HEK293 (cell line): ENCODE results near the gene CD59.

Experiments
- ATF2 ChIP-seq: fragments of 450-650 bp; formaldehyde crosslinking; IDR thresholded peaks from 2 replicates; pipeline ENCODE4 v1.5.1; 2016; ENCODE audit warnings: missing biosample characterization, missing genetic modification characterization, low read depth
- CTCF ChIP-seq: fragments of 450-650 bp; formaldehyde crosslinking; IDR thresholded peaks from 2 replicates; pipeline ENCODE4 v1.5.1; 2016; ENCODE audit warnings: missing biosample characterization, missing genetic modification characterization
- INSM2 ChIP-seq: fragments of 450-650 bp; formaldehyde crosslinking; IDR thresholded peaks from 2 replicates; pipeline ENCODE4 v1.5.1; 2016; ENCODE audit warnings: missing biosample characterization, missing genetic modification characterization
- REST ChIP-seq: fragments of 450-650 bp; formaldehyde crosslinking; IDR thresholded peaks from 2 replicates; pipeline ENCODE4 v1.5.1; 2016; ENCODE audit warnings: missing biosample characterization, missing genetic modification characterization
- TCF7L2 ChIP-seq: IDR thresholded peaks from 2 replicates; pipeline ENCODE4 v1.6.1; 2011; ENCODE audit warnings: low read depth, mild to moderate bottlenecking, inconsistent platforms, low read length, moderate library complexity, borderline replicate concordance
- YY1 ChIP-seq: fragments of 450-650 bp; formaldehyde crosslinking; IDR thresholded peaks from 2 replicates; pipeline ENCODE4 v1.5.1; 2018; ENCODE audit warnings: missing biosample characterization, missing genetic modification characterization
- ZNF221 ChIP-seq: fragments of 450-650 bp; formaldehyde crosslinking; IDR thresholded peaks from 2 replicates; pipeline ENCODE4 v1.5.1; 2017; ENCODE audit warnings: missing biosample characterization, missing genetic modification characterization, borderline replicate concordance
- ZNF239 ChIP-seq: fragments of 450-650 bp; formaldehyde crosslinking; IDR thresholded peaks from 2 replicates; pipeline ENCODE4 v1.5.1; 2016; ENCODE audit warnings: missing biosample characterization, missing genetic modification characterization
- ZNF549 ChIP-seq: fragments of 450-650 bp; IDR thresholded peaks from 2 replicates; pipeline ENCODE4 v1.5.1; 2018; ENCODE audit warnings: missing biosample characterization, missing genetic modification characterization, mild to moderate bottlenecking, inconsistent platforms, moderate library complexity
- ZNF707 ChIP-seq: fragments of 450-650 bp; formaldehyde crosslinking; IDR thresholded peaks from 2 replicates; pipeline ENCODE4 v1.5.1; 2016; ENCODE audit warnings: missing biosample characterization, missing genetic modification characterization
- ZNF843 ChIP-seq: fragments of 450-650 bp; formaldehyde crosslinking; IDR thresholded peaks from 2 replicates; pipeline ENCODE4 v1.5.1; 2016; ENCODE audit warnings: missing biosample characterization, missing genetic modification characterization
- ZSCAN23 ChIP-seq: fragments of 450-650 bp; formaldehyde crosslinking; IDR thresholded peaks from 2 replicates; pipeline ENCODE4 v1.5.1; 2016; ENCODE audit warnings: missing biosample characterization, missing genetic modification characterization
- TF ChIP-seq, protein P1 (sequence below): fragments of 450-650 bp; formaldehyde crosslinking; IDR thresholded peaks from 2 replicates; pipeline ENCODE4 v1.5.1; 2016; ENCODE audit warnings: missing biosample characterization, missing genetic modification characterization
- TF ChIP-seq, protein P2 (sequence below): fragments of 450-650 bp; formaldehyde crosslinking; IDR thresholded peaks from 2 replicates; pipeline ENCODE4 v1.5.1; 2016; ENCODE audit warnings: missing biosample characterization, missing genetic modification characterization

DNA sequence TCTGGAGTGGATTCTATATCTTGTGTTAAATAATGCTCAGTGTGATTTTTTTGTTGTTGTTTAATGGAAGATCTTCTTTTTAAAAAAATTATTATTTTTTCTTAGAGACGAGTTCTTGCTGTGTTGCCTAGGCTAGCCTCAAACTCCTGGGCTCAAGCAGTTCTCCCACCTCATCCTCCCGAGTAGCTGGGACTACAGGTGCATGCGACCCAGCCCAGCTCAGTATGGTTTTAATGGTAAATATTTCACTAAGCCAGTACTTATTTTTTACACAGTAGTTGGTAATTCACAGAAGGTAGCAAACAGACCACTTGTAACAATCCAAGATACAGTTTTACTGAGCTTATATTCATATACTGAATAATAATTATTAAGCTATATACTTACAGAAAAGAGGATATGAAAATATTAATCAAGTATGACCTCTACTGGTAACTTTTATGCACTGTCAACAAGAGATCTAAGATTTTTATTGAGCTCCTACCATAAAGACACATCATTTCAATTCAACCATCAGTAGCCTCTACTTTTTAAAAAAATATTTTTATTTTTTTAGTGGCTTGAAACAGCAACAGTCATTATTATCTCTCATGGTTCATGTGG, 6.1 kb upstream of the CD59 start:
- TF ChIP-seq, protein P1, sequence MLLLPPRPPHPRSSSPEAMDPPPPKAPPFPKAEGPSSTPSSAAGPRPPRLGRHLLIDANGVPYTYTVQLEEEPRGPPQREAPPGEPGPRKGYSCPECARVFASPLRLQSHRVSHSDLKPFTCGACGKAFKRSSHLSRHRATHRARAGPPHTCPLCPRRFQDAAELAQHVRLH (tag by site-specific recombination) = no peak
- TF ChIP-seq REST (tag by site-specific recombination) (no peak), CTCF (no peak), ZNF843 (tag by site-specific recombination) (no peak), ZNF239 (tag by site-specific recombination) (no peak), ZNF221 (tag by site-specific recombination) (no peak), ZSCAN23 (tag by site-specific recombination) (no peak), INSM2 (tag by site-specific recombination) (no peak), YY1 (no peak), ZNF707 (tag by site-specific recombination) (no peak), ZNF549 (tag by site-specific recombination) (no peak), TCF7L2 (no peak), ATF2 (tag by site-specific recombination) (no peak)
- TF ChIP-seq, protein P2, sequence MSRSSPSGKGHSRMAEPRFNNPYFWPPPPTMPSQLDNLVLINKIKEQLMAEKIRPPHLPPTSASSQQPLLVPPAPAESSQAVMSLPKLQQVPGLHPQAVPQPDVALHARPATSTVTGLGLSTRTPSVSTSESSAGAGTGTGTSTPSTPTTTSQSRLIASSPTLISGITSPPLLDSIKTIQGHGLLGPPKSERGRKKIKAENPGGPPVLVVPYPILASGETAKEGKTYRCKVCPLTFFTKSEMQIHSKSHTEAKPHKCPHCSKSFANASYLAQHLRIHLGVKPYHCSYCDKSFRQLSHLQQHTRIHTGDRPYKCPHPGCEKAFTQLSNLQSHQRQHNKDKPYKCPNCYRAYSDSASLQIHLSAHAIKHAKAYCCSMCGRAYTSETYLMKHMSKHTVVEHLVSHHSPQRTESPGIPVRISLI (tag by site-specific recombination) = no peak
